ENCODE data around the gene ERG28. TPM values are rescaled to one million over a fixed set of nuclear protein-coding genes. Genes with fewer than 3 reads are reported as not detected.

ERG28 gene
- total RNA-seq, 1 donor: 7.2 TPM

Small RNAs within 50 kb of the gene (small RNA-seq; reads per million reads assigned to genes)
- 0.45 reads per million for gene RNA5SP387

Other genes starting within 250 kb of the ERG28 start
- 70.7 and 77.1 TPM in 2 replicates for gene JDP2, start 232.9 kb downstream of the ERG28 start, total RNA-seq
- 0.59 and 0.72 TPM in 2 replicates for gene BATF, start 138.4 kb downstream of the ERG28 start, total RNA-seq
- gene FLVCR2, start 82.3 kb downstream of the ERG28 start, total RNA-seq: 1.5 and 1.8 TPM in 2 replicates
- gene TTLL5, start 370 bp upstream of the ERG28 start, total RNA-seq: 28.3 and 30.4 TPM in 2 replicates